Aorta (tissue), 5 donors: ENCODE data around the gene OVOL2. TPM values are rescaled to one million over a fixed set of nuclear protein-coding genes. Genes with fewer than 3 reads are reported as not detected.
A peak's percentile ranks its signal among the peaks of the same experiment; 100 is the strongest.

ENCODE experiments used
- ATAC-seq: fragments of 200-7000 bp; cut with Tn5 transposase; one replicate; pipeline ENCODE4 v1.9.1; 2022; ENCODE audit warnings: moderate library complexity; ENCODE audit not compliant: low FRiP score
- DNase-seq, 2 donors: peaks; one replicate each; pipeline ENCODE4 v3.0.0-alpha.2; 2020
- H3K27ac ChIP-seq, 2 donors: one replicate each; pipeline ENCODE4 v1.5.1; 2013; ENCODE audit warnings: low read length in 2 of 2, mild to moderate bottlenecking in 2 of 2, moderate library complexity in 2 of 2, control low read depth in 1 of 2, inconsistent platforms in 1 of 2, low read depth in 1 of 2
- H3K27me3 ChIP-seq, 2 donors: one replicate each; pipeline ENCODE4 v1.6.1; 2013; ENCODE audit warnings: control low read depth in 1 of 2, low read length in 1 of 2, mild to moderate bottlenecking in 1 of 2, moderate library complexity in 1 of 2; ENCODE audit not compliant: insufficient read depth in 2 of 2, control insufficient read depth in 1 of 2
- H3K36me3 ChIP-seq, 2 donors: one replicate each; pipeline ENCODE4 v1.6.1; 2013; ENCODE audit warnings: control low read depth in 1 of 2, low read length in 1 of 2, mild to moderate bottlenecking in 1 of 2; ENCODE audit not compliant: insufficient read depth in 2 of 2, control insufficient read depth in 1 of 2
- H3K4me1 ChIP-seq, 2 donors: one replicate each; pipeline ENCODE4 v1.6.1; 2013; ENCODE audit warnings: low read length in 2 of 2, control low read depth in 1 of 2, mild to moderate bottlenecking in 1 of 2, moderate library complexity in 1 of 2; ENCODE audit not compliant: insufficient read depth in 2 of 2, control insufficient read depth in 1 of 2
- H3K4me3 ChIP-seq, 2 donors: one replicate each; pipeline ENCODE4 v1.5.1; 2013; ENCODE audit warnings: low read length in 2 of 2, control low read depth in 1 of 2, mild to moderate bottlenecking in 1 of 2
- H3K9me3 ChIP-seq: one replicate; pipeline ENCODE4 v1.6.1; 2013; ENCODE audit warnings: mild to moderate bottlenecking, low read length; ENCODE audit not compliant: control insufficient read depth
- WGBS, 2 donors: extraction: QIAGEN DNeasy Blood & Tissue Kit; methylation state at CpG; one replicate each; pipeline ENCODE4 v1.1.7; 2013; 5-methylcytosine and 5-hydroxymethylcytosine counted together
- intact Hi-C, 2 donors: fragments of 100-400 bp; cut with DNase I; formaldehyde crosslinking; loops; one replicate each; pipeline versions ENCODE4 v1.14.2 to v1.15.0; 2022
- polyA plus RNA-seq, 2 donors: library from polyadenylated mRNA; stranded (reverse); fragments of 200-250 nt; gene quantifications; one replicate each; pipeline ENCODE4 v1.2.3, GENCODE V29; 2013
- total RNA-seq, 2 donors: library from RNA; stranded (reverse); fragmentation: NEBNext Ultra II Directional; extraction: Animal tissue kit (Norgen Biotek cat#: 25700); gene quantifications; one replicate each; pipeline ENCODE4 v1.2.1, GENCODE V29; 2021
- donor health status: healthy with polysubstance abuse.
- donor health status: Bipolar disorder and iron deficiency.
- donor health status: DM: no; HTN: no; CAD: no.
- donor health status: DM: no; HTN: no; CAD: no.
- donor health status: DM: yes; HTN: yes; CAD: no.

OVOL2 gene
- total and polyA plus RNA-seq, 4 donors: 0.08 to 3.1 TPM; not detected in 2

- DNase-seq (no peak), ATAC-seq (no peak)
- 96 to 100% methylated on average over 2 of the region's 2 CpGs for WGBS, 2 donors
- intact Hi-C loops: no loop called here
- no peaks in the 10 kb centered on the region for H3K4me1 ChIP-seq
- no peaks in the 10 kb centered on the region for H3K9me3 ChIP-seq
- no peak overlapping the region for H3K27ac ChIP-seq
- no peaks in the 10 kb centered on the region for H3K27me3 ChIP-seq
- H3K4me3 ChIP-seq: no peak overlapping the region
- H3K36me3 ChIP-seq: no peaks in the 10 kb centered on the region
Observed at GRCh38 chr20:18012901-18013300, 44.8 kb downstream of the OVOL2 start.

DNA sequence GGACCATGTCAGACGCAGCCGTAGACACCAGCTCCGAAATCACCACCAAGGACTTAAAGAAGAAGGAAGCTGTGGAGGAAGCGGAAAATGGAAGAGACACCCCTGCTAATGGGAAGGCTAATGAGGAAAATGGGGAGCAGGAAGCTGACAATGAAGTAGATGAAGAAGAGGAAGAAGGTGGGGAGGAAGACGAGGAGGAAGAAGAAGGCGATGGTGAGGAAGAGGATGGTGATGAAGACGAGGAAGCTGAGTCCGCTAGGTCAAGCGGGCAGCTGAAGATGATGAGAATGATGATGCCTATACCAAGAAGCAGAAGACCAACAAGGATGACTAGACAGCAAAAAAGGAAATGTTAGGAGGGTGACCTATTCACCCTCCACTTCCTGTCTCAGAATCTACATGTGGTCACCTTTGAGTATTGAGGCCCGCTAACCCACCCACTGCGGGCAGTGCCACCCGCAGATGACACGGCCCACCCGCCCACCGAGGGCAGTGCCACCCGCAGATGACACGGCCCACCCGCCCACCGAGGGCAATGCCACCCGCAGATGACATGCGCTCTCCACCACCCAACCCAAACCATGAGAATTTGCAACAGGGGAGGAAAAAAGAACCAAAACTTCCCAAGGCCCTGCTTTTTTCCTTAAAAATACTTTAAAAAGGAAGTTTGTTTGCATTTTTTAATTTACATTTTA is 45.6 kb downstream of the OVOL2 start:
- 95 to 96% methylated on average over 21 of the region's 21 CpGs for WGBS, 2 donors
- Histone ChIP-seq H3K4me1 (no peaks in the 10 kb centered on the region), H3K36me3 (no peaks in the 10 kb centered on the region), H3K4me3 (no peak overlapping the region), H3K9me3 (no peaks in the 10 kb centered on the region), H3K27ac (no peak overlapping the region), H3K27me3 (no peaks in the 10 kb centered on the region)
- ATAC-seq: no peak
- intact Hi-C loops: no loop called here
- DNase-seq: no peak

GRCh38 chr20:18011482-18011881 is 46.2 kb downstream of the OVOL2 start:
- ATAC-seq (no peak), DNase-seq (no peak)
- H3K27me3 ChIP-seq: no peaks in the 10 kb centered on the region
- intact Hi-C loops: no loop called here
- H3K9me3 ChIP-seq: no peaks in the 10 kb centered on the region
- H3K4me1 ChIP-seq: no peaks in the 10 kb centered on the region
- H3K4me3 ChIP-seq: no peak overlapping the region
- 87 to 88% methylated on average over 14 of the region's 14 CpGs for WGBS, 2 donors
- no peaks in the 10 kb centered on the region for H3K36me3 ChIP-seq
- H3K27ac ChIP-seq: no peak overlapping the region

- ATAC-seq (no peak), DNase-seq (no peak)
- Histone ChIP-seq H3K27me3 (no peaks in the 10 kb centered on the region), H3K4me1 (no peaks in the 10 kb centered on the region), H3K4me3 (no peak overlapping the region), H3K9me3 (no peaks in the 10 kb centered on the region), H3K36me3 (no peaks in the 10 kb centered on the region), H3K27ac (no peak overlapping the region)
- WGBS, 2 donors: 90 to 93% methylated on average over 7 of the region's 7 CpGs
- intact Hi-C loops: no loop called here
Observed at GRCh38 chr20:18009116-18009515, 48.6 kb downstream of the OVOL2 start.

DNA sequence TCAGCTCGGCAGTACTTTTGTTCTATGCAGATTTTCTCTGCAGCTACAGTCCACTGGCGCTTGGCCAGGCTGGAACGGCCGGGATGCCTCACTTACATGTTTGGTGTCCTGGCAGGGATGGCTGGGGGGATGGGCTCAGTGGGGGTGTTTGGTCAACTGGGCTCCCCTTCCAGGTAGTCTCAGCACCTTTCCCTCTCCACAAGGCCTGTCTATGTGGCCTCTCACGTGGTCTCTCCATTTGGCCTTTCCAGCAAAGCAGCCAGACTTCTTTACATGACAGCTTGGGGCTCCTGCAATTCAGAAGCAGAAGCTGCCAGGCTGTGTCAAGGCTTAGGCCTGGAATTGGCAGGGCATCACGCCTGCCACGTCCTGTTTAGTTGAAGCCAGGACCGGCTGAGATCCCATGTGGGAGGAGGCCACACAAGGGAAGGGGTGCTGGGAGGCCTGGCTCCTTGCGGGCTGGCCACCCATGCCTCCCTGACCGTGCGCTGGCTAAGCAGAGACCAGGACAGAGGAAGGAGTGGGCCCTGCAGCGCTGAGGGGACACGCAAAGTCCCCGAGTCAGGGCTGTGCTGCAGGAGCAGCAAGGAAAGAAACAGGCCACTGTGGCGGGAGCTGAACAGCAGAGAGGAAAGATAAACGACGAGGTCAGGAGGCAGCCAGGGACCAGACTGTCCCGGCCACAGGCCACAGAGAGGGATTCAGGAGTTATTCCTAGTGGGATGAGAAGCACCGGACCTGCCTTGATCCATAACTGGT is 50.0 kb downstream of the OVOL2 start:
- H3K9me3 ChIP-seq: no peaks in the 10 kb centered on the region
- H3K4me3 ChIP-seq: no peak overlapping the region
- 47 to 48% methylated on average over 19 of the region's 19 CpGs for WGBS, 2 donors
- H3K27ac ChIP-seq: no peak overlapping the region
- H3K4me1 ChIP-seq: no peaks in the 10 kb centered on the region
- peak; percentile 44 for ATAC-seq
- no peaks in the 10 kb centered on the region for H3K36me3 ChIP-seq
- intact Hi-C loops: no loop called here
- DNase-seq: peak; percentile 55 to 83
- no peaks in the 10 kb centered on the region for H3K27me3 ChIP-seq

DNA sequence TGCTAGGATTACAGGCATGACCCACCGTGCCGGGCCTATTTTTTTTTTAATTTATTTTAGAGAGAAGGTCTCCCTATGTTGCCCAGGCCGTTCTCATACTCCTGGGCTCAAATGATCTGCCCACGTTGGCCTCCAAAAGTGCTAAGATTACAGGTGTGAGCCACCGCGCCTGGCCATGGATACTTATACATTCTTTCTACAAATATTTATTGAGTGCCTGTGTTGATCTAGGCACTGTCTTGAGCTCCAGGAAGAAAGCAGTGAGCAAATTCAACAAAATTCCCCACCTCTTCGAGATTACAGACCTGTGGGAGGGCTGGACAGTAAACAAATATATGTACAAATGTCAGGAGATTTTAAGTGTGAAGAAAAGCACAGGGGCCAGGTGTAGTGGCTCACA is 51.0 kb downstream of the OVOL2 start:
- Histone ChIP-seq H3K4me1 (no peaks in the 10 kb centered on the region), H3K27me3 (no peaks in the 10 kb centered on the region), H3K36me3 (no peaks in the 10 kb centered on the region), H3K9me3 (no peaks in the 10 kb centered on the region), H3K4me3 (no peak overlapping the region), H3K27ac (no peak overlapping the region)
- 94 to 96% methylated on average over 7 of the region's 7 CpGs for WGBS, 2 donors
- no peak for ATAC-seq
- no peak for DNase-seq
- intact Hi-C loops: no loop called here

- Histone ChIP-seq H3K4me3 (no peak overlapping the region), H3K27me3 (no peaks in the 10 kb centered on the region), H3K36me3 (no peaks in the 10 kb centered on the region), H3K27ac (no peak overlapping the region), H3K9me3 (no peaks in the 10 kb centered on the region), H3K4me1 (no peaks in the 10 kb centered on the region)
- WGBS, 2 donors: 78% methylated on average over 6 of the region's 6 CpGs
- intact Hi-C loops: no loop called here
- DNase-seq (no peak), ATAC-seq (no peak)
Observed at GRCh38 chr20:18005990-18006364, 51.7 kb downstream of the OVOL2 start.

- intact Hi-C loops: no loop called here
- WGBS, 2 donors: 76 to 82% methylated on average over 21 of the region's 21 CpGs
Observed at GRCh38 chr20:18005170-18005989, 52.3 kb downstream of the OVOL2 start.

More at GRCh38 chr20:18005170-18005989, 52.3 kb downstream of the OVOL2 start:
- DNase-seq (no peak), ATAC-seq (no peak)
- Histone ChIP-seq H3K9me3 (no peaks in the 10 kb centered on the region), H3K4me3 (no peak overlapping the region), H3K36me3 (no peaks in the 10 kb centered on the region), H3K27ac (no peak overlapping the region), H3K4me1 (no peaks in the 10 kb centered on the region), H3K27me3 (no peaks in the 10 kb centered on the region)
